ENCODE data around the gene VASH1. TPM values are rescaled to one million over a fixed set of nuclear protein-coding genes. Genes with fewer than 3 reads are reported as not detected.

Gene VASH1
- total RNA-seq, 4 donors from 2014 or later = 4.3 to 12.8 (median 9.9) TPM

DNA sequence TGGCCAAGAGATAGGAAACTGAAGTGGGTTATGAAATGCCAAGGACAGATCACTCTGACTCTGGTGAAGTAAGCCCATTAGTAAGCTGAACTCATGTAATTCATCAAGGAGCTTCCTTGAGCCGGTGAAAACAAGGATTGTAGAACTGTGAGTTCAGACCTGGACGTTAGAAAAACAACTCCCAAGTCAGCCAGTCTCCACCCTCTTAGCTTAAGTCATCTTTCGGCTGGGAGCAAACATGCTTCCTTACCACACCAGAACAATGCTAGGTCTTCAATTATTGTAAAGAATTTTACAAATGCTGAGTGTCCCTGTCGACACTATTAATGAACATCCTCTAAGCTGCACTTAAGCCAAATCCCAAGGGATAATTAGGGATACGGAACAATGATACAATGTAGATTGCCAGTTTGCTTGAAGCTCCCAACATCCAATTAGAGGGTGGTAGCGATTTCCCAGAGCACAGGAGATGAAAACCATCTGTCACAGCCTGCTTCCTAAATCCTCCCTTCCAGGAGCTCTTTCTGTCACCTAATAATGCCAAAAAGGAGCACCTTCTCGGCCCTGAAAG, 45.7 kb upstream of the VASH1 start:
- ATAC-seq = peak; percentile 85
- 20 to 33% methylated on average over 7 of the region's 7 CpGs for WGBS, 2 donors (ENCODE audit: low coverage in 1 of 2)
- H3K9me3 ChIP-seq = no peaks in the 10 kb centered on the region
- no peaks in the 10 kb centered on the region for H3K36me3 ChIP-seq
- peaks cover 0 to 30% (median 11%) of the 10 kb centered on the region in 3 donors for H3K4me1 ChIP-seq
- H3K27ac ChIP-seq = peak overlapping the region in 3 of 4 donors; percentile 57 to 61 (median 60)
- peaks cover 13% of the 10 kb centered on the region for H3K27me3 ChIP-seq
- H3K4me3 ChIP-seq = no peak overlapping the region
- TF ChIP-seq POLR2AphosphoS5 (IDR thresholded peaks at IDR 0.05) (no peak), POLR2A (IDR thresholded peaks at IDR 0.05) (no peak)
- TF ChIP-seq, protein P1, sequence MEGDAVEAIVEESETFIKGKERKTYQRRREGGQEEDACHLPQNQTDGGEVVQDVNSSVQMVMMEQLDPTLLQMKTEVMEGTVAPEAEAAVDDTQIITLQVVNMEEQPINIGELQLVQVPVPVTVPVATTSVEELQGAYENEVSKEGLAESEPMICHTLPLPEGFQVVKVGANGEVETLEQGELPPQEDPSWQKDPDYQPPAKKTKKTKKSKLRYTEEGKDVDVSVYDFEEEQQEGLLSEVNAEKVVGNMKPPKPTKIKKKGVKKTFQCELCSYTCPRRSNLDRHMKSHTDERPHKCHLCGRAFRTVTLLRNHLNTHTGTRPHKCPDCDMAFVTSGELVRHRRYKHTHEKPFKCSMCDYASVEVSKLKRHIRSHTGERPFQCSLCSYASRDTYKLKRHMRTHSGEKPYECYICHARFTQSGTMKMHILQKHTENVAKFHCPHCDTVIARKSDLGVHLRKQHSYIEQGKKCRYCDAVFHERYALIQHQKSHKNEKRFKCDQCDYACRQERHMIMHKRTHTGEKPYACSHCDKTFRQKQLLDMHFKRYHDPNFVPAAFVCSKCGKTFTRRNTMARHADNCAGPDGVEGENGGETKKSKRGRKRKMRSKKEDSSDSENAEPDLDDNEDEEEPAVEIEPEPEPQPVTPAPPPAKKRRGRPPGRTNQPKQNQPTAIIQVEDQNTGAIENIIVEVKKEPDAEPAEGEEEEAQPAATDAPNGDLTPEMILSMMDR (IDR thresholded peaks at IDR 0.05) = no peak

DNA sequence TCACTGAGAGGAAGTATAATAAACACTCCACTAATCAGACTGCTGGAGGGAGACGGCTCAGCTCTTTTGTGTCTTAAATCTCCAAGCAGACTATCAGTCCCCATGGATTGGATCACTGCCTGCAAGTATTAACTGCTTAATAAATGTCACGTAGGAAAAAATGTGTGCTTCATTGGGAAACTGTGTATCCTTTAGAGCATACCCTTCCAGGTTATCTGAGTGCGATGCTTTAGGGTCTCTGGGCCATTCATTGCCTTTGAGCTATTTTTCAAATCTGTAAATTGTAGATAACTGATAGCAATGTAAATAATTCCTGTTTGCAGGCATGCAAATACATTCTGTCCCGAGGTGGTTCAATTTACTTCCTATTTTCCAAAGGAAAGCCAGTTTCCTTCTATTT, 45.0 kb upstream of the VASH1 start:
- no peak overlapping the region for H3K4me3 ChIP-seq
- no peak for TF ChIP-seq EP300 (IDR thresholded peaks at IDR 0.05)
- no peak for TF ChIP-seq POLR2AphosphoS5 (IDR thresholded peaks at IDR 0.05)
- no peak for TF ChIP-seq POLR2A (IDR thresholded peaks at IDR 0.05)
- TF ChIP-seq, protein P1 (IDR thresholded peaks at IDR 0.05) = no peak
- H3K36me3 ChIP-seq = no peaks in the 10 kb centered on the region
- WGBS, 2 donors (ENCODE audit: low coverage in 1 of 2) = 31 to 58% methylated on average over 3 to 4 of the region's 4 CpGs
- H3K9me3 ChIP-seq = no peaks in the 10 kb centered on the region
- ATAC-seq = no peak
- peaks cover 0 to 34% (median 13%) of the 10 kb centered on the region in 3 donors for H3K4me1 ChIP-seq
- H3K27me3 ChIP-seq = peaks cover 13% of the 10 kb centered on the region
- peak overlapping the region in 3 of 4 donors; percentile 27 to 61 (median 60) for H3K27ac ChIP-seq

DNA sequence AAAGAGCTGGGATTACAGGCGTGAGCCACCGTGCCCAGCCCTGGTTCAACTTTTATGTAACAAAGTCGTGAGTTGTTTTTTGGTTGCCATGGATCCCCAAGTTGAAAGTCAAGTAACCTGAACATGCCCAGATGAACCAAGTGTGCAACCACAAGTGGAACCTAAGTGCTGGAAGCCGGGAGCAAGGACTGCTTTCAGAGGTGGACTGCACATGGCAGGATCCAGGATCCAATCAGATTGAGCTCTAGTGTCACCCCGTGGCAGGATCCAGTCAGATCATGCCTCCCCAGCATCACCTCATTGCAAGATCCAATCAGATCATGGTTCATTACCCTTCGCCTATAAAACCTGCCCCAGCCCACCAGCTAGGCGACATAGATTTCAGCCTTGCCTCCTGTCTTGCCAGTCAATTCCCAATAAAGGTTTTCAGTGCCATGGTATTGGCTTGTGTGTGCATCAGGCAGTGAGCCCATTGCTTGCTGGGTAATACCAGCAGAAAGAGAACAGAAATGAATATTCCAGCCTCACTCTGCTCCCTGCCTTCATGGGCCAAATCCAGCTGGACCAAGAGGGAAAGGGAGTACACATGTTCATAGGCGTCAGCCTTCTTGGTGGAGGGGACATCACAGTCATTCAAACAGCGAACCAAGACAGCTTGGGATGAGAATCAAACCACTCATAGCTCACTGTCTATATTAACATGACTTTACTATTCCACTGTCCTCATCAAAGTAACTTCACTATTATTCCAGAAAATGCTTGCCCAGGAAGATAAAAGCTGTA, 43.6 kb upstream of the VASH1 start:
- no peaks in the 10 kb centered on the region for H3K9me3 ChIP-seq
- H3K4me1 ChIP-seq = peaks cover 0 to 34% (median 13%) of the 10 kb centered on the region in 3 donors
- TF ChIP-seq EP300 (IDR thresholded peaks at IDR 0.05) = no peak
- no peak for TF ChIP-seq POLR2AphosphoS5 (IDR thresholded peaks at IDR 0.05)
- no peak for TF ChIP-seq POLR2A (IDR thresholded peaks at IDR 0.05)
- TF ChIP-seq, protein P1 (IDR thresholded peaks at IDR 0.05) = no peak
- 84 to 90% methylated on average over 6 of the region's 9 CpGs for WGBS, 2 donors (ENCODE audit: low coverage in 1 of 2)
- H3K27me3 ChIP-seq = peaks cover 13% of the 10 kb centered on the region
- H3K27ac ChIP-seq = peak overlapping the region in 1 of 4 donors; percentile 35
- no peak overlapping the region for H3K4me3 ChIP-seq
- H3K36me3 ChIP-seq = no peaks in the 10 kb centered on the region
- ATAC-seq = no peak

DNA sequence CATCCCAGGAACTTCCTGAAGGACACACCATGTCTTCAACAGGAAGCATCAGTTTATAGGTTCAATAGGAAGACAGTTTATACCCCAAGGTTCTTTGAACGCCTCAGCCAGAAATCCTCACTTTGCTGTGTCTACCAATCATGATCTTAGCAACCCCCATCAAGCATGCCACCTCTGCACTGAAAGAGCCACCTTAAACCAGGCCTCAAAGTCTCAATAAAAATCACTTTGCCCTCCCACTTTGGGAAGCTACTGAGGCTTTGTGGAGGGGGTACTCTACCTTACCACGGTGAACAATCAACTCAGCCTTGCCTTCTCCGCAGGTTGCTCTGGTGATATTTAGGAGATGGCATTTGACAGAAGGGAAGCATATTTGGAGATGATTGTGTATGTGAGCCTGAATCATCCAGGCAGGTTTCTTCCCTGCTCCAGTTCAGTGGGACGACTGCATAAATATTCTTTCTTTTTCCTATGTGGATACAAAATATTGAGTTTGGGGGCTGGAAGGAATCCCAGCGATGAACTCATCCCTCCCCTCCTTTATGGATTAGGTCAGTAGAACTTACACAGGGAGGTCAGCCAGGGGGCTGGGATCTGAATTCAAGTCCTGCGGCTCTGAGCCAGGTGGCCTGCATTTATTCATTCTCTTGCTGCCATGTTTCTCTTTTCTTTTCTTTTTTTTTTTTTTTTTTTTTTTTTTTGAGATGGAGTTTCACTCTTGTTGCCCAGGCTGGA, 42.8 kb upstream of the VASH1 start:
- WGBS, 2 donors (ENCODE audit: low coverage in 1 of 2) = 56 to 74% methylated on average over 5 of the region's 6 CpGs
- H3K4me1 ChIP-seq = peaks cover 0 to 34% (median 13%) of the 10 kb centered on the region in 3 donors
- peaks cover 8% of the 10 kb centered on the region for H3K27me3 ChIP-seq
- no peaks in the 10 kb centered on the region for H3K9me3 ChIP-seq
- no peak for TF ChIP-seq POLR2A (IDR thresholded peaks at IDR 0.05)
- TF ChIP-seq POLR2AphosphoS5 (IDR thresholded peaks at IDR 0.05) = no peak
- TF ChIP-seq EP300 (IDR thresholded peaks at IDR 0.05) = no peak
- TF ChIP-seq, protein P1 (IDR thresholded peaks at IDR 0.05) = no peak
- ATAC-seq = no peak
- H3K27ac ChIP-seq = peak overlapping the region in 1 of 4 donors; percentile 35
- no peak overlapping the region for H3K4me3 ChIP-seq
- no peaks in the 10 kb centered on the region for H3K36me3 ChIP-seq

Measured in gastroesophageal sphincter (tissue), 4 donors.